Fibroblast of peridontal ligament (primary cell): Measurements from ENCODE around the gene POLR2E.

Experiments used
- DNase-seq: peaks from one replicate; pipeline ENCODE4 v3.0.0-alpha.2; 2010; ENCODE audit errors: extremely low read depth

Gene POLR2E

GRCh38 chr19:1097810-1098176, 2.6 kb upstream of the POLR2E start:
- no peak for DNase-seq

GRCh38 chr19:1094655-1094977, 559 bp downstream of the POLR2E start:
- DNase-seq: no peak

DNA sequence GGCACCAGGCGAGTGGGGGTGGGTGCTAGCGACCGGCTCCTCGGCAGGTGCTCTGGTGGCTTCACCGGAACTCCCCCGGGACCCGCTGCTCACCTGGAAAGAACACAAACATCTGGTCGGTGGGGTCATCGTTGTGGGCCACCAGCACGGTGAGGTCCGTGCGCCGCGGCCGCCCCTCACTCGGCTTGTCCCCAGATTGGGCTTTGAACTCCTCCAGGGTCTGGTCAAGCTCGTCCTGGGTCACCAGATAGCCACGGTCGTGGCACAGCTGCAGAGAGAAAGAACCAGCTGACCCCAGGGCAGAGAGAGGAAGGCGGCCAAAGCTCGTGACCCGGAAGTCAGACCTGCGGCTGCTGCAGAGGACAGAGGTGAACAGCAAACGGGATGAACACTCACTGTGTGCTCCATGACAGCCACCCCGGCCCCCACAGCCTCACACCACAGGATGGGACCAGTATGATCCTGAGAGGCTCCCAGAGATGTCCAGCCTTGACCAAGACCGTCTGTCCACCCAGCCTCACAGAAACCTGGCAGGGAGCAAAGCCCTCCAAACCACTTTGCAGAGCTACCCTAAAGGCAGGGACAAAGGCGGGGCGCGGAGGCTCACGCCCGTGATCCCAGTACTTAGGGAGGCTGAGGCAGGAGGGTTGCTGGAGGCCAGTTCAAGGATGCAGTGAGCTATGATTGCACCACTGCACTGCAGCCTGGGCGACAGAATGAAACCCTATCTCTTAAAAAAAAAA, 1.2 kb downstream of the POLR2E start:
- no peak for DNase-seq

- DNase-seq: no peak
These were observed 1.8 kb downstream of the POLR2E start for GRCh38 chr19:1093330-1093729.

GRCh38 chr19:1091544-1092175, 3.5 kb downstream of the POLR2E start:
- no peak for DNase-seq

DNA sequence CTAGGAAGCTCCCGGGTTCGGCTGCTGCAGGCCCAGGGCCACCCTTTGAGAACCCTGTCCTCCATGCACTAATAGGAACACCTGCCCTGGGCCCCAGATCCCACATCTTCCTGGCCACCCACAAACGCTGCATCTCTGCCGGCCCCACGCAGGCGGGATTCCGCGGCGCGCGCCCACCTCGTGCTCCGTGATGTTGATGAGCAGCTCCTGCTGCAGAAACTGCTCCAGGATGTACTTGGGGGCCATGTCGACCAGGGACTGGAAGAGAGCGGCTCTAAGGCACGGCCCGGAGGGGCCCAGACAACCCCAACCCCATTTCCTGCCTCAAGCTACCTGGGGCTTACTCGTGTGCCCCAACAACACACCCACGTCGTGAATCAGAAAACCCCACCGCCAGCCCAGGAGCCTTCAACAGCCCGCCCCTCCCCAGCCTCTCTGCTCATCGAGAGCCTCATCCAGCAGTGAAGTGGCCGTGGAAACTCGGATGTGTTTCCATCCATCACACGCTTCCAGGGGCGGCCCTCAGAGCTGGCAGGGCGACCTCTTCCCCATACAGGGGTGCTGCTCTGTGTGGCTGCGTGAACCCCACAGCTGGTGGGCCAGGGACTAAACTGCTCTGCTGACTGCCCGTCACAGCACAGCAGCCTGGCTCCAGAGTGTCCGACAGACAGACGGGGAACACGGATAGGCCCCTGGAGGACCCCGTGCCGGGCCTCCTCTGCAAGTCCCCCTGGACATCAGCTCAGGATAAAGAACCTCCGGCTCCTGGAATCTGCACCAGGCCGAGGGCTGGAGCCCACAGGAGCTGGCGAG, 4.2 kb downstream of the POLR2E start:
- no peak for DNase-seq

GRCh38 chr19:1089891-1090290, 5.3 kb downstream of the POLR2E start:
- no peak for DNase-seq

GRCh38 chr19:1089126-1089771, 5.9 kb downstream of the POLR2E start:
- no peak for DNase-seq

GRCh38 chr19:1088416-1089010, 6.7 kb downstream of the POLR2E start:
- DNase-seq: no peak

DNA sequence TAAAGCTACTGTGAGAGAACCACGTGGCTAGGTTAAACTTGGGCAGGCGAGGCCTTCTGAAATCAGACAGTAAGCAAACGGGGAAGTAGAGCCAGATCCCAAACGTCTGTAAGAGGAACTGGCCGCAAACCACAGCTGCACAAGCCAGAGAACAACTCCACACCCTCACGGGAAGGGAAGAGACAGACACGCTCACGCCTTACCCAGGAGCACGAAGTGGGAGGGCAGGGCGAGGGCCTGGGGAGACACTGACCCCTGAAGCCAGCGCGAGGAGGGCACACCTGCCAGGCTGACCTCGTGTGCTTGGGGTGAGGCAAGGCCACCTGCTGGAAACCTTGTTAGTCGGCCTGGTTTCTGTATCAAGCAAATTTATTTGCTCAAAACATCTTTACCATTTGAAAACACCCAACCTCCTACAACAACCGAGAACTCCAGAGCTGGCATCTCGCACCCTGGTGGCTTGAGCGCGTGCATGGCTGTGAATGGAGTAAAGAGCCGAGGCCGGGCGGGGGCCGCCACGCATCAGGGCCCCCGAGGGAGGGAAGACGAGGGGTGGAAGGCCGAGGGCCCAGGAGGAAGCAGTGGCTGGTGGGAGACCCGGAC, 7.3 kb downstream of the POLR2E start:
- DNase-seq: no peak

- DNase-seq: no peak
These were observed 8.6 kb downstream of the POLR2E start for GRCh38 chr19:1086613-1087012.

GRCh38 chr19:1085676-1086442, 9.3 kb downstream of the POLR2E start:
- DNase-seq: no peak

GRCh38 chr19:1085053-1085658, 10.0 kb downstream of the POLR2E start:
- DNase-seq: no peak

- DNase-seq: no peak
These were observed 10.9 kb downstream of the POLR2E start for GRCh38 chr19:1084024-1084868.

DNA sequence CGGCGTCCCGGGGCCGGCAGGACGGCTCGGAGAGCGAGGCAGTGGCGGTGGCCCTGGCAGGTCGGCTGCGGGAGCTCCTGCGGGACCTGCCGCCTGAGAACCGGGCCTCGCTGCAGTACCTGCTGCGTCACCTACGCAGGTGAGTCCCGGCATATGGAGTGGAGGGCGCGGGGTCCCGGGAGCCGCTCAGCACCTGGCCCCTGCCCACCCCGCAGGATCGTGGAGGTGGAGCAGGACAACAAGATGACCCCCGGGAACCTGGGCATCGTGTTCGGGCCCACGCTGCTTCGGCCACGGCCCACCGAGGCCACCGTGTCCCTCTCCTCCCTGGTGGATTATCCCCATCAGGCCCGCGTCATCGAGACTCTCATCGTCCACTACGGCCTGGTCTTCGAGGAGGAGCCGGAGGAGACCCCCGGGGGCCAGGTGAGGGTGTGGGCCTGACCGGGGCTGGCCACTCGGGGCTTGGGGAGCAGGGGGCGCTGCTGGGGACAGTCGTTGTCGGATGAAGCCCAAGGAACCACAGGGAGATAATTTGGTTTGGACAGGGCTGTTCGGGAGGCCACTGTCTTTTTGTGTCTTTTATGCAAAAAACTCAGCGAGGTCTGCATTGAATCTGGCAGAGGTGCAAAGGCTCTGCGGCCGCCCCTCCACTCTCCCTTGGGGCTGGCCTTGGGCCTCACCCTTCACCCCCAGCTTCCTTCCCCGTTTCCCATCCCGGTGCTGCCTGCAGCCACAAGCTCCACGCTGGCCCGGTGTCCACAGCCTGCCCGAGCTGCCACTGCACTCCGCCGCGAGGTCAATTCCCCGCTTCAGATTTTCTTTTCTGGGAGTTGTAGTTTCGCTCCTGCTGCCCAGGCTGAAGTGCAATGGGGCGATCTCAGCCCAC, 12.0 kb downstream of the POLR2E start:
- DNase-seq: no peak

DNA sequence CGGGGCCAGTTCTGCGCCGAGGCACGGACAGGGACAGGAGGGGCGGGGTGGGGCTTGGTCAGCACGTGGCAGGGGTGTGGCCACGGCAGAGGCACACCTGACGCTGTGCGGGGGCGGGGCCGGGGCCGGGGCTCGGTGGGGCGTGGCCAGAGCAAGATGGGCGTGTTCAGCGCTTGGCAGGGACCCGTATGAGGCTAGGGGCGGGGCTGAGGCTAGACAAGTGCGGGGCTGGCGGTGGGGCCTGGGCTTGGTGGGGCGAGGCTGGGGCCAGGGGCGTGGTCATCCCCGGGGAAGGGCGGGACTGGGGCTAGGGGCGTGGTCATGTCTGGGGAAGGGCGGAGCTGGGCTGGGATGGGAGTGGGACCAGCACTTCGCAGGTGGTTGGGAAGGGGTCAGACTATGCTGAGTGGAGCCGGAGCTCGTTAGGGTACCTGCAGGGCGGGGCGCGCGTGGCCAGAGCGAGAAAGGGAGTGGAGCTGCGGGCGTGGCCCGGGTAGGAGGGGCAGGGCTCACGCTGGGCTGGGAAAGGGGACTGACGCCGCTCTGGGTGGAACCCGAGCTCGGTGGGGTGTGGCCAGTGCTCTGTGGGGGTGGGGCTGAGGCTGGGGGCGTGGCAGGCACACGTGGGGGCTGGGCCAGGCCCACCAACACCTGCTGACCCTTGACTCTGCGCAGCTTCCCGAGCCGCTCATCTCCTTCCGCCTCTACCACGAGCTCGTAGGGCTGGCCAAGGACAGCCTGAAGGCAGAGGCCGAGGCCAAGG, 12.8 kb downstream of the POLR2E start:
- DNase-seq: no peak

DNA sequence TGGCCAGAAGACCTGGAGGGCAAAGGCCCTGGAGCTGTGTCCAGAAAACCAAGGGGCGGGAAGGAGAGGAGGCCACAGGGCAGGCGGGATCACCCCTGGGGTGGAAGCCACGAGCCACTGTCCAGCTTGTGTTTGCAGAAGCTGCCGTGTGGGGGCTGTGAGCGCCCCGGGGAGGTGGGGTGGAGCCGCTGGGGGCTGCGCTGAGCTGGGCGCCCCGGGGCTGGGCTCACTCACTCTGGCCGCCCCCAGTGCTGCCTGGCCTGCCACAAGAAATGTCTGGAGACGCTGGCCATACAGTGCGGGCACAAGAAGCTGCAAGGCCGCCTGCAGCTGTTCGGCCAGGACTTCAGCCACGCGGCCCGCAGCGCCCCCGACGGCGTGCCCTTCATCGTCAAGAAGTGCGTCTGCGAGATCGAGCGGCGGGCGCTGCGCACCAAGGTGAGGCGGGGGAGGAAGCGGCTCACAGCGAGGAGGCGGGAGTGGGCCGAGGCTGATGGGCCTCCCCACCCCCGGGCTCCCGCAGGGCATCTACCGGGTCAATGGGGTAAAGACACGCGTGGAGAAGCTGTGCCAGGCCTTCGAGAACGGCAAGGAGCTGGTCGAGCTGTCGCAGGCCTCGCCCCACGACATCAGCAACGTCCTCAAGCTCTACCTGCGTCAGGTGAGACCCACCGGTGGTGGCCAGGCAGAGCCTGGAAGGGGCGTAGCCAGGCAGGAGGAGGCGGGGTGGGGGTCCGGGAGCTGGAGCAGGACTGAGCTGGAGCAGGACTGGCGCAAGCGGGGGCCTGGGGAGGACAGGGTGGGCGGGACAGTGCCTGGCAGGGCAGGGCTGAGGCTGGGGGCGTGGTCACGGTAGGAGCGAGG, 13.6 kb downstream of the POLR2E start:
- DNase-seq: no peak
